Activated naive CD8-positive, alpha-beta T cell treated with anti-CD3 and anti-CD28 coated beads for 36 hours (primary cell): Measurements from ENCODE around the gene CBY2. TPM values are rescaled to one million over a fixed set of nuclear protein-coding genes. Genes with fewer than 3 reads are reported as not detected.

ENCODE experiments used
- DNase-seq: peaks from one replicate; pipeline ENCODE4 v3.0.0; 2021
- H3K27ac Mint-ChIP-seq: one replicate; pipeline ENCODE4 v1.8.0; 2022; ENCODE audit warnings: mild to moderate bottlenecking, moderate library complexity, mixed read lengths
- H3K27me3 Mint-ChIP-seq: one replicate; pipeline ENCODE4 v1.8.0; 2022; ENCODE audit warnings: mild to moderate bottlenecking, mixed read lengths
- H3K36me3 Mint-ChIP-seq: one replicate; pipeline ENCODE4 v1.8.0; 2021; ENCODE audit warnings: mild to moderate bottlenecking, mixed read lengths
- H3K4me1 Mint-ChIP-seq: one replicate; pipeline ENCODE4 v1.8.0; 2021; ENCODE audit warnings: mixed read lengths
- H3K4me3 Mint-ChIP-seq: one replicate; pipeline ENCODE4 v1.8.0; 2022; ENCODE audit warnings: mild to moderate bottlenecking, moderate library complexity, mixed read lengths
- H3K9me3 Mint-ChIP-seq: one replicate; pipeline ENCODE4 v1.8.0; 2022; ENCODE audit warnings: mixed read lengths
- total RNA-seq, 2 experiments: library from RNA; stranded (reverse); gene quantifications; one replicate each; pipeline ENCODE4 v1.2.3, GENCODE V29; 2021

The CBY2 gene
- total RNA-seq, 2 experiments from 2014 or later: not detected

DNA sequence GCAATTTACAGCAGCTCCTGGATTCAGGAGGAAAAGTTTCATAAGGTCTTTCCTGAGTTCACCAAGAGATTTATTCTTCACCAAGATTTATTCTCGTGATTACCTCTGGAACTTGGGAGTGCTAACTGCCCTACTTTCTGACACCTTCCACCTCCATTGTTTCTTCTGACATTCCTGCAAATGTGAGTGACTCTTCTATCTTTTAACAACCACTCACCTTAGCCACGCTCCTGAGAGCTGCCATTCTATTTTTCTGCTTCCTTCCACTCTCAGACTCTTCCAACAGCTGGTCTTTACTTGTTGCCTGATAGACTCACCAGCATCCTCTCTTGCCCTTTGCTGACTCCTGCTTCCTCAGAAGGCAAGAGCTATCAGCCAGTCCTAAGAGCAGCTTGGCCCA, 11.5 kb upstream of the CBY2 start:
- Mint-ChIP-seq H3K27ac (no peak overlapping the region), H3K4me3 (no peak overlapping the region), H3K9me3 (peaks cover 2% of the 10 kb centered on the region)

DNA sequence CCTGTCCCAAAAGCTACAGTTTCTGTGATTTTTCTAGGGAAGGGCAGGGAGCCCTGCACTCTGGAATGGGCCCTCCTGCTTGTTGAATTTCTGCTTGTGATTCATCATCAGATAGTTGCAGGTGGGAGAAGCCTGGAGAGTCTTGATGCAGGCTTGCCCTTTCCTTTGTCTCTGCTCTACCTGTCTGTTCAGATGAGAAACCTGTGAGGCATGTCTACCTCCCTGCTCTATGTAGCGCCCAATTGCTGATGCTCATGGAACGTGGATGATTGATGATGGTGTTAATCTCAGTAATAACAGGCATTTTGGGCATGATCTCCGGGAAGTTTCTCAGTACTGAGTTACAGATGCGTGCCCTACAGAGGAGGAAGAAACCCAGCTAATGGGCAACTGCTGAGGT, 10.9 kb upstream of the CBY2 start:
- H3K4me3 Mint-ChIP-seq: no peak overlapping the region
- DNase-seq: no peak
- no peaks in the 10 kb centered on the region for H3K27me3 Mint-ChIP-seq
- H3K9me3 Mint-ChIP-seq: peaks cover 2% of the 10 kb centered on the region
- peaks cover 10% of the 10 kb centered on the region for H3K4me1 Mint-ChIP-seq
- no peak overlapping the region for H3K27ac Mint-ChIP-seq
- H3K36me3 Mint-ChIP-seq: no peaks in the 10 kb centered on the region

More for the DNA sequence above, 11.5 kb upstream of the CBY2 start:
- DNase-seq: no peak
- Mint-ChIP-seq H3K36me3 (no peaks in the 10 kb centered on the region), H3K27me3 (no peaks in the 10 kb centered on the region), H3K4me1 (peaks cover 7% of the 10 kb centered on the region)

DNA sequence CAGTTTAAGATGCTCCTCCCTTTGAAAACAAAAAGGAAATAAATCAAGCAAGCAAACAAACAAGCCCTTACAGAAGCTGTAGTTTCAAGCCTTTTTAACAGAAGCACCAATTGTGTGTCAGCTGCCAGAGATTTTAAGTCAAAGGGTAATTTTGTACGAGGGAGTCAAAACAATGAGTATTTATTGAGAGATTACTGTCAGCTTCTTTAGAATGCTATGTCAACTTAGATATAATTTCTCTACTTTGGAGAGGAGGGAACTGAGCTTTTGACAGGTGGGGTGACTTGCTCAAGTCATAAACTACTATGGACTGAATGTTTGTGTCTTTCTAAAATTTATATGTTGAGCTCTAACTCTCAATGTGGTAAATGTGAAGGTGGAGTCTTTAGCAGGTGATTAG, 10.5 kb upstream of the CBY2 start:
- peaks cover 2% of the 10 kb centered on the region for H3K9me3 Mint-ChIP-seq
- H3K27me3 Mint-ChIP-seq: no peaks in the 10 kb centered on the region
- no peak overlapping the region for H3K27ac Mint-ChIP-seq
- H3K36me3 Mint-ChIP-seq: no peaks in the 10 kb centered on the region
- no peak for DNase-seq
- H3K4me3 Mint-ChIP-seq: no peak overlapping the region
- peaks cover 10% of the 10 kb centered on the region for H3K4me1 Mint-ChIP-seq

DNA sequence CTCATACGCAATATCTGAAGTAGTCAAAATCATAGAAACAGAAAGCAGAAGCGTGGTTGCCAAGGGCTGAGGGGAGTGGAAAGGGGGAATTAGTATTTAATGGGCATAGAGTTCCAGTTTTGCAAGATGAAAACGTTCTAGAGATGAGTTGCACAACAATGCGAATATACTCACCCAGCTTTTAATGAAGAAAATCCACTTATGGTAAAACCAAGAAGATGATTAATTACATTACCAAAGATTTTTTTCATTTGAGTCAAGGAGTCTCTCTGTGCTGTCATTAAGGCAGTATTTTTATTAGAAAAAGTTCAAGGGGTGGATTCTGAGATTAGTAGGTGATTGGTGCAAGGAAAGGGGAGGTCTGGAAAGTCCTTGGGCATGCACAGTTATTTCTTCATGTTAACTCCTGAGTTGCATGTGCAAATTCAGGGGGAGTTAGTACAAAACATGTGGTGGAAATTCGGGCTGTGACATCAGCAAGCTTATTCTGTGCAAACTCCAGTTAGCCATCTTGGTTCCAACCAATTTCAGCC, 6.9 kb upstream of the CBY2 start:
- H3K27ac Mint-ChIP-seq: peak overlapping the region; percentile 67
- peaks cover 2% of the 10 kb centered on the region for H3K9me3 Mint-ChIP-seq
- H3K4me3 Mint-ChIP-seq: no peak overlapping the region
- DNase-seq: no peak
- H3K36me3 Mint-ChIP-seq: no peaks in the 10 kb centered on the region
- peaks cover 10% of the 10 kb centered on the region for H3K4me1 Mint-ChIP-seq
- H3K27me3 Mint-ChIP-seq: no peaks in the 10 kb centered on the region

DNA sequence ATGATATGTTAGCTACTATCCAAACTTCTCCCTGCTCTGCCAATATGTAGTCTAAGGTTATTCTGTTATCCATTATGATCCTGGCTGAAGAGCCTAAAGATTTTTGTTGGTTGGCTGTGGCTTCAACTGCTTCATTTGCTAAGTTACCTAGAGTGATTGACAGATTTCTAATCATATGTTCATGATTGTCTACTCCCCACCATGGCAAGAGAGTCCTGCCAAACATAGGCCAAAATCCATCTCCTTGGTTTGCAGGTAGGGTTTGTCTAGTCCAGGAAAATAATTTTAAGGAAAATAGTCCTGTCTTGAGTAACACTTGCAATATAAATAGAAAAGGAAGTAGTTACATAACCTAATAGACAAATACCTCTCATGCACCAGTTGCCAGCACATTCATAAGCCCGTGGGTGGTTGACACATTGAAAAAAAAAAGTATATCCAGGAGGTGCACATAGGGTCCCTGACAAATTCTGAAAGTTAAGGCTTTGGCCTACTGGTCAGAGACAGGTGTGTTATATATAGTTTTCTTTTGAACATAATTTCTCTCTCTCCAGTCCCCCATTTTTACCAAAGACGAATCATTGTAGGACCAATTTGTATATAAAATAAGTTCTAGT, 5.4 kb upstream of the CBY2 start:
- Mint-ChIP-seq H3K27me3 (no peaks in the 10 kb centered on the region), H3K4me3 (no peak overlapping the region), H3K9me3 (peaks cover 2% of the 10 kb centered on the region), H3K27ac (no peak overlapping the region), H3K4me1 (peaks cover 15% of the 10 kb centered on the region), H3K36me3 (no peaks in the 10 kb centered on the region)
- DNase-seq: no peak

DNA sequence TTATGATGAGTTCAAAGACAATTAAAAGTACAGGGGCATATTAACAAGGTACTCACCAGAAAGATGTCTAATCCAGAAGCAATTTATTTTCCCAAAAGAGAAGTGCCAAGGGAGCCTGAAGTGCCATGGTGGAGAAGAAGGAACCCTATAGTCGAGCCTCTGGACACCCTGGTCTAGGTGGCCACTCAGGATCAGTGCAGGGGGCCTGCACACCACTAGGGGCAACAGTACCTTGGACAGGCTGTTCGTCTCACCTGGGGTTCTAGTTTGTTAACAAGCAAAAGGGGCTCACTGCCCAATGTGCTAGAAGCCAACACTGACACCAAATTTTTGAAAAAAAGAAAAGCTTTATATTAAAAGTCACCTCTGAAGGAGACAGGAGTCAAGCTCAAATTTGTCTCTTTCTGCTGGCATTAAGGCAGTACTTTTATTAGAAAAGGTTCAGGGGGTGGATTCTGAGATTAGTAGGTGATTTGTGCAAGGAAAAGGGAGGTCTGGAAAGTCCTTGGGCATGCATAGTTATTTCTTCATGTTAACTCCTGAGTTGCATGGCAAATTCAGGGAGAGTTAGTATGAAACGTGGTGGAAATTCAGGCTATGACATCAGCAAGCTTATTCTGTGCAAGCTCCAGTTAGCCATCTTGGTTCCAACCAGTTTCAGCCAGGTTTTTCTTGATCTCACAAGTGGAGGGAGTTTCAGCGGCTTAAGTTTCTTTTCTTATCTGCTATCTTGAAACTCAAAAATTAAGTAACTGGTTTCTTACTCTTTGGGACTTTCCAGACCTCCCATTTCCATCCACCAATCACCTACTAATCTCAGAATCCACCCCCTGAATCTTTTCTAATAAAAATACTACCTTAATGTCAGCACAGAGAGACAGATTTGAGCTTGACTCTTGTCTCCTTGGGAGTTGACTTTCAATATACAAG, 884 bp upstream of the CBY2 start:
- Mint-ChIP-seq H3K4me3 (no peak overlapping the region), H3K27ac (peak overlapping the region; percentile 72), H3K4me1 (peaks cover 10% of the 10 kb centered on the region), H3K27me3 (no peaks in the 10 kb centered on the region), H3K36me3 (no peaks in the 10 kb centered on the region), H3K9me3 (no peaks in the 10 kb centered on the region)
- no peak for DNase-seq

DNA sequence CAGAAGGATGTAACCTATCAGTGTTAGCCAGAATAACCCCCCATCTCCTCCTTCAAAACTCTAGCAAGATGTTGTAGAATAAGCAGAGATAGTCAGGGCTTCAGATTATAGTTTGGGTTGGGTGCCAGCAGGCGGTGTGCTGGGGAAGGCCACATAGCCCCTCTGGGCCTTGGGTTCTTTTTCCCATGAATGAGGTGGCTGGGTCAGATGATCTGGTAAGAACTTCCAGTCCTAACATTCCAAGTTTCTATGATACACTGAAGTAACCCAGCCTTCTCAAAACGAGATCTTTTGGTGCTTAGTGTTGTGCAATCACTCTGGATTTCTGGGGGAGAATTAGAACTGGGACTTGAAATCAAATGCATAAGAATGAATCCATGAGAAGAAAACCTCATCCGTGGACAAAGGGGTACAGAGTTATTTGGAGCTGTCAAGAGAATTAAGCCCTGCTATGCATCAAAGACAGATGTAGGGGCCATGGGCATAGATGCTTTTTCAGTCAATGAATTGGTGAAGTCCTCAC, 810 bp downstream of the CBY2 start:
- no peaks in the 10 kb centered on the region for H3K36me3 Mint-ChIP-seq
- H3K27me3 Mint-ChIP-seq: no peaks in the 10 kb centered on the region
- no peak overlapping the region for H3K27ac Mint-ChIP-seq
- DNase-seq: no peak
- H3K9me3 Mint-ChIP-seq: no peaks in the 10 kb centered on the region
- H3K4me1 Mint-ChIP-seq: peaks cover 10% of the 10 kb centered on the region
- H3K4me3 Mint-ChIP-seq: no peak overlapping the region

DNA sequence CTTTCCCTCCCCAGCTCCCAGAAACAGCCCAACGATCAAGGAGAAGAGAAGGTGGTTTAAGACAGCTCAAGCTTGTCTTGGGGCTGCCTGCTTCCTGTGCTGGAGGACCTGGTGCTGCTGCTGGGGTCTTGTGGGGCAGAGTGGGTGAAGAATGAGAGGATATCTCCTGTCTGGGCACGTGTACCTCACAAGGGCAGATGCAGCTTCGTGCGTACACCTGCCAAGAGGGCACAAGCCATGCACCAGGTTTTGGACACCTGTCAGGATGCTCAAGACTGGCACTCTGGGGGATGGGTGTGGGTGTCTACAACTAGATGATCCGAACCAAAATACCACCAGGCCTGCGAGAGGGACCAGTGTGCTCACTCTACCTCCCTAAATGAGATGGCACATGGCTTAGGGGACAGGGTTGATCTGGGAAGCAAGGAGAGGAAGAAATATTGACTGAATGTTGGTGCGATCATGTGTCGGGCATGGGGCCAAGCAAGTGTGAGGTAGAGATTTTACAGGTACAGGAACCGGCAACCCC, 2.2 kb downstream of the CBY2 start:
- H3K27ac Mint-ChIP-seq: no peak overlapping the region
- no peak for DNase-seq
- H3K27me3 Mint-ChIP-seq: no peaks in the 10 kb centered on the region
- no peaks in the 10 kb centered on the region for H3K36me3 Mint-ChIP-seq
- H3K9me3 Mint-ChIP-seq: no peaks in the 10 kb centered on the region
- H3K4me3 Mint-ChIP-seq: no peak overlapping the region
- peaks cover 10% of the 10 kb centered on the region for H3K4me1 Mint-ChIP-seq

DNA sequence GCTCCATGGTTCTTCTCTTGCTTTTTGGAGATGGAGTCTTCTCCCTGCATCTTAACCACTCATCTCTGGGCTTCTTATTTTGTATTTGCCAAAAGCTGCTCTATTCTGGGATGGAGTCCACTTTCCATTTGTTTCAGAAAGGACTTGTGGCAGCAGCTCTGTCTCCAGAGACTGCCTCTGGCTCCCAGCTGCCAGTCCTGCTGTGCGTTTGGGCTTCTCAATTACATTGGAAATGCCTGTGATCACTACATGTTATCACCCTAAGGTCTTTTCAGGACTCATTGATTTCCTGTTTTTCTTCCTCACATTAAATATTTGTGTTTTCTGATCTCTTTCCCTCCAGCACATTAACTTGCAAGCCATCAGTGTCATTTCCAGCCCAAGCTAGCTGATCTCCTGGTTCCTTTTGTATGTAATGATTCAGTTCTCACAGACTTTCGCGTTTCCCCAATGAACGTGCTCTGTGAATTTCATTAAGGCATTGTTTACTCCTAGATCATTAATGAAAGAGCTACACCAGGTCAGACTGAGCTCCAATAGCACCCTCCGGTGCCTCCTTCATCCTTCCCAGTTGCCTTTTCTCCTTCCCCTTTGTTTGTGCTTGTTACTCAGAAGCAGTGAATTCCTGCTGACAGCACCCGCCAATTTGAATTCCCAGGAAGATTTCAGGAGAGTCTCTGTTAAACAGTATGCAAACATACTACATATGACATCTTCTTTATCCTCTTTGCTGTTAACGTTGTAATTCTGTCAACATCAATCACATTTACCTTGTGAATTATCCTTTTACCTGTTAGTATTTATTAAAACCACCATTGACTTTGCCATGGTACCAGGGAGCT, 3.0 kb downstream of the CBY2 start:
- no peak for DNase-seq

DNA sequence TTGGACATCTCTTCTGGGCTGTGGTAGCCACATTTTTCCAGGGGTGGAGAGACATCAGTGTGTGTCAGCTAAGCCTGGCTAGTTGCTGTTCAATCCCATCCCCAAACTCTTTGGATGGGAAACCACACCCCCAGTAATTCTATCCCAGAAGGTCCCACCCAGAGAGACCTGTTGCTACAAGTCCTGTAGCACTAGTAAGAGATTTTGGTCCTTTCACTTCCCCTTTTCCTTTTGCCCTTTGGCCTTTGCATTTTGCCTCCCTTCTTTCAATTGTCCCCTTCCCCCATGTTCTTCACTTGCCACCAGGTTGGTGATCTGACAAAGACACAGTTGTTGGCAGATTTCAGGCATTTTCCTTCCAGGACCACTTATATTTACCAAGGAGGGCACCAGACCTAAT, 3.8 kb downstream of the CBY2 start:
- Mint-ChIP-seq H3K4me3 (no peak overlapping the region), H3K36me3 (no peaks in the 10 kb centered on the region), H3K27me3 (no peaks in the 10 kb centered on the region), H3K9me3 (no peaks in the 10 kb centered on the region), H3K27ac (no peak overlapping the region), H3K4me1 (peaks cover 10% of the 10 kb centered on the region)
- no peak for DNase-seq

More for the DNA sequence above, 3.0 kb downstream of the CBY2 start:
- Mint-ChIP-seq H3K27ac (no peak overlapping the region), H3K36me3 (no peaks in the 10 kb centered on the region), H3K4me3 (no peak overlapping the region), H3K4me1 (peaks cover 10% of the 10 kb centered on the region), H3K27me3 (no peaks in the 10 kb centered on the region), H3K9me3 (no peaks in the 10 kb centered on the region)

DNA sequence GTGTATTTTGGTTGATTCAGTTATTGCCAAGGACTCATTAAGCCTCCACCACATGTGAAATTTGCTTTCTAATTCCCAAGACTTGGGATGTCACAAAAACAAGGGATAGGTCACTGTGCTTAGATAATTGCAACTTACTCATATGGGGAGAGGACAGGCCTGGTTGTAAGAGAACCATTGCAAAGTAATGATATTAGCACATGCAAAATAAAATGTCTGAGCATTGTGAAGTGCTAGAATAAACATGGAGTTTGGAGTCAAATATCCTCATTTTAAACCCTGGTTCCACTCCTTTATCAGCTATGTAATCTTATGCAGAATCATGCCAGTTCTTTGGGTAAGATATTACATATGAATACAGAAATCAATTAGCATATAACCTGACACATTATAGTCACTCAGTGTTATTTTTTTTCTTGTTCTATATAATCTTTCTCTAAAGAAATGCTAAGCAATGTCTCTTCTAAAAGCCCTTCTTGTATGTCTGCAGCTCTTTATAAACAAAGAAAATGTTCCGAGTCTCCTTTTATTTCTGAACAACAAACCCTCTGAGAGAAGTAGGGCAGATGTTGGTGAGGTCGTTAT, 5.5 kb downstream of the CBY2 start:
- Mint-ChIP-seq H3K27me3 (no peaks in the 10 kb centered on the region), H3K27ac (no peak overlapping the region), H3K9me3 (no peaks in the 10 kb centered on the region), H3K4me1 (no peaks in the 10 kb centered on the region), H3K36me3 (no peaks in the 10 kb centered on the region), H3K4me3 (no peak overlapping the region)
- no peak for DNase-seq

DNA sequence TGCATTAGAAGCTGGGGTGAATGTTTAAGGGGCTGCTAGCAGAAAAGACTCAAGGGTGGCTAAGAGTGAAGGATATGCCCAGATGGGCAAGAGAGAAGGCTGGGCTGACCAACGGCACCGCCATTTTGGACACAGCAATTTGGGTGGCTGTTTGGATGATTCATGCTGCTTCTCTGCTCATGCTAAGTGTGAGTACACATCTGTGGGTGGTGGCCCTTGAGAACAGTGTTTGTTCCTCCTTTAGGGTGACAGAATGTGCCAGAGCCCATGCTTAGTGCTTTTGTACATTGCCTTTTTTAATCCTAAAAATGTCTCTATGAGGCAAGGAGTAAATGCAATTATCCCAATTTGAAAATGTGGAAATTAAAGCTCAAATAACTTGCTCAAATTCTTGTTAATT, 9.8 kb downstream of the CBY2 start:
- Mint-ChIP-seq H3K4me3 (no peak overlapping the region), H3K27me3 (no peaks in the 10 kb centered on the region), H3K36me3 (no peaks in the 10 kb centered on the region), H3K4me1 (no peaks in the 10 kb centered on the region), H3K9me3 (no peaks in the 10 kb centered on the region), H3K27ac (no peak overlapping the region)
- DNase-seq: no peak

DNA sequence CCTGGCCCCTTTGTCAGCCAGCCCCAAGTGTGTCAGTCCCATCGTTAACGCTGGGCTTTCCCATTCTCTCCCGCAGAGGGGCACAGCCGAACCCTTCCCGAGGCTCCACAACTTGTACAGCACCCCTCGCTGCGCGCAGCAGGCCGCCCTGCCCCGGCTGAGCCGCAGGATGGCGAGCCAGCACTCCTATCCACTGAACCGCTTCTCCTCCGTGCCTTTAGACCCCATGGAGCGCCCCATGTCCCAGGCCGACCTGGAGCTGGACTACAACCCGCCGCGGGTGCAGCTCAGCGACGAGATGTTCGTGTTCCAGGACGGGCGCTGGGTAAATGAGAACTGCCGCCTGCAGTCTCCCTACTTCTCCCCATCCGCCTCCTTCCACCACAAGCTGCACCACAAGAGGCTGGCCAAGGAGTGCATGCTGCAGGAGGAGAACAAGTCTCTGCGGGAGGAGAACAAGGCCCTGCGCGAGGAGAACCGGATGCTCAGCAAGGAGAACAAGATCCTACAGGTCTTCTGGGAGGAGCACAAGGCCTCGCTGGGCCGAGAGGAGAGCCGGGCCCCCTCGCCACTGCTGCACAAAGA, 11.1 kb downstream of the CBY2 start:
- Mint-ChIP-seq H3K27me3 (no peaks in the 10 kb centered on the region), H3K4me1 (no peaks in the 10 kb centered on the region), H3K27ac (no peak overlapping the region), H3K4me3 (no peak overlapping the region), H3K9me3 (no peaks in the 10 kb centered on the region), H3K36me3 (no peaks in the 10 kb centered on the region)
- no peak for DNase-seq

DNA sequence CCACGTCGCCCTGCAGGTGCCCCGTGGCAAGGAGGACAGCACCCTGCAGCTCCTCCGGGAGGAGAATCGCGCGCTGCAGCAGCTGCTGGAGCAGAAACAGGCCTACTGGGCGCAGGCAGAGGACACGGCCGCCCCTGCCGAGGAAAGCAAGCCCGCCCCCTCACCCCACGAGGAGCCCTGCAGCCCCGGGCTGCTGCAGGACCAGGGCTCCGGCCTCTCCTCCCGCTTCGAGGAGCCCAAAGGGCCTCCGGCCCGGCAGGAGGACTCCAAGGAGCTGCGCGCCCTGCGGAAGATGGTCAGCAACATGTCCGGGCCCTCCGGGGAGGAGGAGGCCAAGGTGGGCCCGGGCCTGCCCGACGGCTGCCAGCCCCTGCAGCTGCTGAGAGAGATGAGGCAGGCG, 11.6 kb downstream of the CBY2 start:
- H3K36me3 Mint-ChIP-seq: no peaks in the 10 kb centered on the region
- H3K9me3 Mint-ChIP-seq: no peaks in the 10 kb centered on the region
- H3K4me3 Mint-ChIP-seq: no peak overlapping the region
- no peaks in the 10 kb centered on the region for H3K27me3 Mint-ChIP-seq
- H3K27ac Mint-ChIP-seq: no peak overlapping the region
- no peak for DNase-seq
- H3K4me1 Mint-ChIP-seq: no peaks in the 10 kb centered on the region
